Gastrocnemius medialis (tissue), 4 donors: Measurements from ENCODE around the gene RFT1.

ENCODE experiments used
- POLR2A ChIP-seq, 2 donors: fragments of 450-650 bp; IDR thresholded peaks; one replicate each; pipeline ENCODE4 v1.6.1; 2017; ENCODE audit warnings: antibody characterized with exemption in 2 of 2, mild to moderate bottlenecking in 2 of 2, moderate library complexity in 2 of 2
- TF ChIP-seq, protein P1 (sequence below), 5 experiments: fragments of 450-650 bp in 3 of 5; fragments of 200-600 bp in 2 of 5; sonication (generic) in 2 of 5; IDR thresholded peaks in 4 of 5; conservative IDR thresholded peaks in 1 of 5; 1 replicate in 4 of 5; 2 replicates in 1 of 5; pipeline ENCODE4 v1.5.1; 2016 to 2019; ENCODE audit warnings: antibody characterized with exemption in 5 of 5, mild to moderate bottlenecking in 3 of 5, moderate library complexity in 3 of 5

DNA sequence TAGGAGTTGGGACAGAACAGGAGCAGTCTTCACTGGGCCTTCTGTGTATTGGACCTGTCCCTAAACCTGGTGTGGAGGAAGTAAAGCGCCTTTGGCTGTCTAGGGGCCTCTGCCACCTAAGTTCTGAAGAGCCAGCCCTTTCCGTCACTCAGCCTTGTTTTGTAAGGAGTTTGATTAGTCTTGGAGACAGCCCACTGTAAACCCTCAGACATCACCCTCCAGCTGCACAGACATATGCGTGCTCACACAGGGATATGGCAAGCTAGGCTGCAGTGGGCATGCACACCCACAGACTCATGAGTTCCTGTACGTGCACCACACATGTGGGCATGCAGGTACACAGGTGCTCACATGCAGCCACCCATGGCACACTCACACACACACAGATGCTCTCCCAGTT lies 36.0 kb upstream of the RFT1 start:
- TF ChIP-seq, protein P1, sequence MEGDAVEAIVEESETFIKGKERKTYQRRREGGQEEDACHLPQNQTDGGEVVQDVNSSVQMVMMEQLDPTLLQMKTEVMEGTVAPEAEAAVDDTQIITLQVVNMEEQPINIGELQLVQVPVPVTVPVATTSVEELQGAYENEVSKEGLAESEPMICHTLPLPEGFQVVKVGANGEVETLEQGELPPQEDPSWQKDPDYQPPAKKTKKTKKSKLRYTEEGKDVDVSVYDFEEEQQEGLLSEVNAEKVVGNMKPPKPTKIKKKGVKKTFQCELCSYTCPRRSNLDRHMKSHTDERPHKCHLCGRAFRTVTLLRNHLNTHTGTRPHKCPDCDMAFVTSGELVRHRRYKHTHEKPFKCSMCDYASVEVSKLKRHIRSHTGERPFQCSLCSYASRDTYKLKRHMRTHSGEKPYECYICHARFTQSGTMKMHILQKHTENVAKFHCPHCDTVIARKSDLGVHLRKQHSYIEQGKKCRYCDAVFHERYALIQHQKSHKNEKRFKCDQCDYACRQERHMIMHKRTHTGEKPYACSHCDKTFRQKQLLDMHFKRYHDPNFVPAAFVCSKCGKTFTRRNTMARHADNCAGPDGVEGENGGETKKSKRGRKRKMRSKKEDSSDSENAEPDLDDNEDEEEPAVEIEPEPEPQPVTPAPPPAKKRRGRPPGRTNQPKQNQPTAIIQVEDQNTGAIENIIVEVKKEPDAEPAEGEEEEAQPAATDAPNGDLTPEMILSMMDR (IDR thresholded peaks at IDR 0.05 in 4 of 5, conservative IDR thresholded peaks at IDR 0.05 in 1 of 5) = no peak
- TF ChIP-seq POLR2A (IDR thresholded peaks at IDR 0.05) = no peak
